Prostate gland (tissue), 2 donors: Measurements from ENCODE around the gene RGS3.

Experiments used
- CTCF ChIP-seq, 4 experiments: fragments of 200-600 bp in 2 of 4; fragments of 450-650 bp in 2 of 4; sonication (generic) in 2 of 4; IDR thresholded peaks; 1 replicate in 3 of 4; 2 replicates in 1 of 4; pipeline ENCODE4 v1.5.1; 2016 to 2019; ENCODE audit warnings: antibody characterized with exemption in 4 of 4, mild to moderate bottlenecking in 2 of 4, moderate library complexity in 2 of 4
- POLR2A ChIP-seq: fragments of 450-650 bp; IDR thresholded peaks from one replicate; pipeline ENCODE4 v1.6.1; 2016; ENCODE audit warnings: antibody characterized with exemption, mild to moderate bottlenecking
- POLR2AphosphoS5 ChIP-seq: sonication (generic); formaldehyde crosslinking; IDR thresholded peaks from one replicate; pipeline ENCODE4 v1.6.1; 2017; ENCODE audit warnings: antibody characterized with exemption

GRCh38 chr9:113513111-113513510 is 49.6 kb downstream of the RGS3 start:
- TF ChIP-seq CTCF (IDR thresholded peaks at IDR 0.05) = no peak
- no peak for TF ChIP-seq POLR2AphosphoS5
- TF ChIP-seq POLR2A = no peak
